Hepatocyte (in vitro differentiated cells): ENCODE data around the gene JMJD1C.

Experiments used
- EZH2 ChIP-seq: fragments of 200-600 bp; sonication (generic); IDR thresholded peaks from 2 replicates; pipeline ENCODE4 v1.6.1; 2016; ENCODE audit warnings: antibody characterized with exemption, mild to moderate bottlenecking, borderline replicate concordance
- TF ChIP-seq, protein P1 (sequence below): fragments of 200-600 bp; sonication (generic); IDR thresholded peaks from 2 replicates; pipeline ENCODE4 v1.5.1; 2016; ENCODE audit warnings: antibody characterized with exemption, mild to moderate bottlenecking; ENCODE audit not compliant: poor library complexity

DNA sequence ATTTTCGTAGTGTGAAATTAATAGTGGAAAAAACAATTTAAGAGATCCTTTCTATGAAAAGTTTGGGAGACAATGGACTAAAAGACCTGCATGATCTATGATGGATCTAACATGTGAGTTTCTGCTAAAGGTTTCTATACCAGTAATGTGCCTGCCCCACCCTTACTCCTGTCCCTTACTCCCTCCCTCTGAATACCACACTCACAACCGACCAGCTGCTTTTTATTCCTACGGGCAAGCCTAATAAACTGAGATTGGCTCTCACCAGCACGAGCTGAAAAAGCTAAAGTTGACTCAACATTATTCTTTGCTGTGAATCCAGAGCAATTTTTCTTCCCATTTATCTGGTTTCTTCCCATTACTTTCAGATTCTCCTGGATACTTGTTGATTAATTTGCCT, 37.6 kb upstream of the JMJD1C start:
- TF ChIP-seq, protein P1, sequence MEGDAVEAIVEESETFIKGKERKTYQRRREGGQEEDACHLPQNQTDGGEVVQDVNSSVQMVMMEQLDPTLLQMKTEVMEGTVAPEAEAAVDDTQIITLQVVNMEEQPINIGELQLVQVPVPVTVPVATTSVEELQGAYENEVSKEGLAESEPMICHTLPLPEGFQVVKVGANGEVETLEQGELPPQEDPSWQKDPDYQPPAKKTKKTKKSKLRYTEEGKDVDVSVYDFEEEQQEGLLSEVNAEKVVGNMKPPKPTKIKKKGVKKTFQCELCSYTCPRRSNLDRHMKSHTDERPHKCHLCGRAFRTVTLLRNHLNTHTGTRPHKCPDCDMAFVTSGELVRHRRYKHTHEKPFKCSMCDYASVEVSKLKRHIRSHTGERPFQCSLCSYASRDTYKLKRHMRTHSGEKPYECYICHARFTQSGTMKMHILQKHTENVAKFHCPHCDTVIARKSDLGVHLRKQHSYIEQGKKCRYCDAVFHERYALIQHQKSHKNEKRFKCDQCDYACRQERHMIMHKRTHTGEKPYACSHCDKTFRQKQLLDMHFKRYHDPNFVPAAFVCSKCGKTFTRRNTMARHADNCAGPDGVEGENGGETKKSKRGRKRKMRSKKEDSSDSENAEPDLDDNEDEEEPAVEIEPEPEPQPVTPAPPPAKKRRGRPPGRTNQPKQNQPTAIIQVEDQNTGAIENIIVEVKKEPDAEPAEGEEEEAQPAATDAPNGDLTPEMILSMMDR = no peak
- TF ChIP-seq EZH2 = no peak
